Natural killer cell (primary cell): Measurements from ENCODE around the gene OR1N2. TPM values are rescaled to one million over a fixed set of nuclear protein-coding genes. Genes with fewer than 3 reads are reported as not detected.

Experiments used
- ATAC-seq, 3 donors: fragments of 150-1000 bp in 2 of 3; fragments of 200-7000 bp in 1 of 3; cut with Tn5 transposase; 1 replicate in 1 of 3; 2 replicates in 2 of 3; pipeline ENCODE4 v1.10.0; 2021; ENCODE audit warnings: mild to moderate bottlenecking in 2 of 3, moderate library complexity in 2 of 3
- DNase-seq, 2 donors: peaks; one replicate each; pipeline versions ENCODE4 v3.0.0 to v3.0.0-alpha.2; 2013 to 2021; ENCODE audit warnings: mixed read lengths in 1 of 2
- H3K27ac ChIP-seq: one replicate; pipeline ENCODE4 v1.5.1; 2013; ENCODE audit warnings: mild to moderate bottlenecking, low read length
- H3K27me3 ChIP-seq: one replicate; pipeline ENCODE4 v1.6.1; 2013; ENCODE audit warnings: low read length; ENCODE audit not compliant: control insufficient read depth, insufficient read depth
- H3K36me3 ChIP-seq: one replicate; pipeline ENCODE4 v1.6.1; 2013; ENCODE audit warnings: low read length; ENCODE audit not compliant: control insufficient read depth, insufficient read depth
- H3K4me1 ChIP-seq: one replicate; pipeline ENCODE4 v1.6.1; 2013; ENCODE audit warnings: low read length; ENCODE audit not compliant: control insufficient read depth, insufficient read depth
- H3K4me3 ChIP-seq: one replicate; pipeline ENCODE4 v1.5.1; 2013; ENCODE audit warnings: low read length
- H3K9me3 ChIP-seq: one replicate; pipeline ENCODE4 v1.6.1; 2013; ENCODE audit warnings: low read length; ENCODE audit not compliant: control insufficient read depth, insufficient read depth
- H3K27ac Mint-ChIP-seq, 2 donors: one replicate each; pipeline ENCODE4 v1.8.0; 2022; ENCODE audit warnings: mild to moderate bottlenecking in 2 of 2, mixed read lengths in 2 of 2, moderate library complexity in 1 of 2
- H3K27me3 Mint-ChIP-seq, 2 donors: one replicate each; pipeline ENCODE4 v1.8.0; 2022; ENCODE audit warnings: low read depth in 2 of 2, mixed read lengths in 2 of 2
- H3K36me3 Mint-ChIP-seq: one replicate; pipeline ENCODE4 v1.8.0; 2022; ENCODE audit warnings: mixed read lengths
- H3K4me1 Mint-ChIP-seq, 2 donors: one replicate each; pipeline ENCODE4 v1.8.0; 2022; ENCODE audit warnings: mixed read lengths in 2 of 2
- H3K4me3 Mint-ChIP-seq: one replicate; pipeline ENCODE4 v1.8.0; 2022; ENCODE audit warnings: mild to moderate bottlenecking, moderate library complexity, mixed read lengths
- H3K9me3 Mint-ChIP-seq, 2 donors: one replicate each; pipeline ENCODE4 v1.8.0; 2022; ENCODE audit warnings: mixed read lengths in 2 of 2
- WGBS: methylation state at CpG from one replicate; pipeline ENCODE4 v1.1.7; 2013; ENCODE audit warnings: missing lambda C conversion rate; ENCODE audit not compliant: insufficient coverage; 5-methylcytosine and 5-hydroxymethylcytosine counted together
- intact Hi-C: fragments of 100-400 bp; cut with micrococcal nuclease; formaldehyde crosslinking; loops from one replicate; pipeline ENCODE4 v1.14.2; 2022
- total RNA-seq, 4 donors: library from RNA; stranded (reverse); fragments of 120-200 nt in 1 of 4; gene quantifications; one replicate each; pipeline versions ENCODE4 v1.2.3 to v1.2.4, GENCODE V29; 2013 to 2022
- TF ChIP-seq, protein P1 (sequence below): fragments of 200-600 bp; IDR thresholded peaks from one replicate; pipeline ENCODE4 v1.8.0; 2022; ENCODE audit warnings: antibody characterized with exemption

The OR1N2 gene
- total RNA-seq, 3 donors from 2014 or later (not counting 1 experiment from before 2014, with no cell fraction given): not detected

DNA sequence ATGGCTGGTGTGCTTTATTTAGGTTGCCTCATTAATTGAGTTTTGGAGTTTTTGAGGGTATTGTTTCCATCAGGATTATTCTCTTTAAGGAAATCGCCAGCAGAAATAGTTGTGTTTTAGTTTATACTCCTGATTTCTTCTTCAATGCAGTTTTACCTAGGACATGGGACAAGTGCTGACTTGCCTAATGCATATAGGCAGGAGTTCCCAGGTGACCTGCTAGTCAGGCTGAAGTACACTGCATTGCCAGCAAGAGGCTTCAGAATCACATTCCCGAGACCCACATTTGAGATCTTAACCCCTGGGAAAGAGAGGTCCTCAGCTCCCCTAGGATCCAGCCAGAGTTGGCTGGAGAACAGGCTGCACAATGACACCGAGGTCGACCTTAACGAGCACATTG is 1.5 kb upstream of the OR1N2 start:
- TF ChIP-seq, protein P1, sequence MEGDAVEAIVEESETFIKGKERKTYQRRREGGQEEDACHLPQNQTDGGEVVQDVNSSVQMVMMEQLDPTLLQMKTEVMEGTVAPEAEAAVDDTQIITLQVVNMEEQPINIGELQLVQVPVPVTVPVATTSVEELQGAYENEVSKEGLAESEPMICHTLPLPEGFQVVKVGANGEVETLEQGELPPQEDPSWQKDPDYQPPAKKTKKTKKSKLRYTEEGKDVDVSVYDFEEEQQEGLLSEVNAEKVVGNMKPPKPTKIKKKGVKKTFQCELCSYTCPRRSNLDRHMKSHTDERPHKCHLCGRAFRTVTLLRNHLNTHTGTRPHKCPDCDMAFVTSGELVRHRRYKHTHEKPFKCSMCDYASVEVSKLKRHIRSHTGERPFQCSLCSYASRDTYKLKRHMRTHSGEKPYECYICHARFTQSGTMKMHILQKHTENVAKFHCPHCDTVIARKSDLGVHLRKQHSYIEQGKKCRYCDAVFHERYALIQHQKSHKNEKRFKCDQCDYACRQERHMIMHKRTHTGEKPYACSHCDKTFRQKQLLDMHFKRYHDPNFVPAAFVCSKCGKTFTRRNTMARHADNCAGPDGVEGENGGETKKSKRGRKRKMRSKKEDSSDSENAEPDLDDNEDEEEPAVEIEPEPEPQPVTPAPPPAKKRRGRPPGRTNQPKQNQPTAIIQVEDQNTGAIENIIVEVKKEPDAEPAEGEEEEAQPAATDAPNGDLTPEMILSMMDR: no peak
- Mint-ChIP-seq H3K36me3 (no peaks in the 10 kb centered on the region), H3K27ac (no peak overlapping the region), H3K4me1 (no peaks in the 10 kb centered on the region), H3K9me3 (peaks cover 0 to 2% of the 10 kb centered on the region in 2 donors), H3K27me3 (peaks cover 11 to 61% of the 10 kb centered on the region in 2 donors), H3K4me3 (no peak overlapping the region)
- Histone ChIP-seq H3K4me1 (no peaks in the 10 kb centered on the region), H3K27me3 (no peaks in the 10 kb centered on the region), H3K4me3 (no peak overlapping the region), H3K36me3 (no peaks in the 10 kb centered on the region), H3K9me3 (peaks cover 2% of the 10 kb centered on the region), H3K27ac (no peak overlapping the region)
- intact Hi-C loops: no loop called here
- DNase-seq: no peak
- peak in 1 of 3 donors; percentile 17 for ATAC-seq
- 74% methylated on average over 5 of the region's 5 CpGs for WGBS

DNA sequence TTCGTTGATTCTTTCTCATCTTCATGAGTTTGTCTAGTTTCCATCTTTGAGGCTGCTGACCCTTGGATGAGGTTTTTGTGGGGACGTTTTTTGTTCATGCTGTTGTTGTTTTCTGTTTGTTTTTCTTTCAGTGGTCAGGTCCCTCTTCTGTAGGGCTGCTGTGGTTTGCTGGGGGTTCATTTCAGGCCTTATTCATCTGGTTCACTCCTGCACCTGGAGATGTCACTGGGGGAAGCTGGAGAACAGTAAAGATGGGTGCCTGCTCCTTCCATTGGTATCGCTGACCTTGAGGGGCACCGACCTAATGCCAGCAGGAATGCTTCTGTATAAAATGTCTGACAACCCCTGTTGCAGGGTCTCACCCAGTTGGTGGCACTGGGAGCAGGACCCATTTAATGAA is 8.5 kb downstream of the OR1N2 start:
- TF ChIP-seq, protein P1: no peak
- Histone ChIP-seq H3K36me3 (no peaks in the 10 kb centered on the region), H3K9me3 (no peaks in the 10 kb centered on the region), H3K4me1 (no peaks in the 10 kb centered on the region), H3K4me3 (no peak overlapping the region), H3K27ac (no peak overlapping the region), H3K27me3 (peaks cover 5% of the 10 kb centered on the region)
- DNase-seq (no peak), ATAC-seq (no peak)
- no peaks in the 10 kb centered on the region for H3K36me3 Mint-ChIP-seq
- H3K9me3 Mint-ChIP-seq: peaks cover 2 to 3% of the 10 kb centered on the region in 2 donors
- 77% methylated on average over 4 of the region's 4 CpGs for WGBS
- no peak overlapping the region for H3K27ac Mint-ChIP-seq
- no peak overlapping the region for H3K4me3 Mint-ChIP-seq
- intact Hi-C loops: no loop called here
- H3K27me3 Mint-ChIP-seq: peaks cover 11 to 12% of the 10 kb centered on the region in 2 donors
- H3K4me1 Mint-ChIP-seq: no peaks in the 10 kb centered on the region

DNA sequence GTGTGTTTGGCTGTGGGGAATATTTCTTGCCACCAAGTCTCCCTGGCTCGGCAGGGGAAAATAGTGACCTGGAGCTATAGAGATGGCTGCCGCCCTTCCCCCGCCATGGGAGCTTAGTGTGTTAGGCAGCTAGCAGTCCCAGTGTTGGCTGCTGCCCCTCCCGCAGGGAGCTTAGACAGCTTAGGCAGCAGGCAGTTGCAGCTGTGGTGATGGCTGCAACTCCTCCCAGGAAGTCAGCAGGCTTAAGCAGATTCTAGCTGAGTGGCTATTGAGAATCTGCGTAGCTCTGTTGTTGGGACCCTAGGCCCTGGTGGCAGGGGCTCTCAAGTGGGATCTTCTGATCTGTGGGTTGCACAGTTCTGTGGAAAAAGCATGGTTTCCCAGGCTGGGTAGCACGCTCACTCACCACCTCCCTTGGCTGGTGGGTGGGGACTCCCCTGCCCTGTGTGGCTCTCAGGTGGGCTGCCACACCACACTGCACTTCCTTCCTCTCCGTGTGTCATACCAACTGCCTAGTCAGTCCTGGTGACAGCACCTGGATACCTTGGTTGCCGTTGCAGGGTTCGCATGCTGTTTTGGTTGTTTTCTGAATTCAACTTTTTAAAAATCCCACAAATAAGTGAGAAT is 9.3 kb downstream of the OR1N2 start:
- ATAC-seq (no peak), DNase-seq (peak in 1 of 2 donors; percentile 16)
- intact Hi-C loops: no loop called here
- H3K27me3 ChIP-seq: peaks cover 5% of the 10 kb centered on the region
- 54% methylated on average over 9 of the region's 9 CpGs for WGBS
- Mint-ChIP-seq H3K4me1 (no peaks in the 10 kb centered on the region), H3K9me3 (peaks cover 2 to 3% of the 10 kb centered on the region in 2 donors), H3K27me3 (peaks cover 11 to 12% of the 10 kb centered on the region in 2 donors), H3K36me3 (no peaks in the 10 kb centered on the region), H3K27ac (no peak overlapping the region), H3K4me3 (no peak overlapping the region)
- no peak overlapping the region for H3K4me3 ChIP-seq
- no peaks in the 10 kb centered on the region for H3K9me3 ChIP-seq
- H3K27ac ChIP-seq: no peak overlapping the region
- H3K4me1 ChIP-seq: no peaks in the 10 kb centered on the region
- H3K36me3 ChIP-seq: no peaks in the 10 kb centered on the region
- TF ChIP-seq, protein P1: no peak

DNA sequence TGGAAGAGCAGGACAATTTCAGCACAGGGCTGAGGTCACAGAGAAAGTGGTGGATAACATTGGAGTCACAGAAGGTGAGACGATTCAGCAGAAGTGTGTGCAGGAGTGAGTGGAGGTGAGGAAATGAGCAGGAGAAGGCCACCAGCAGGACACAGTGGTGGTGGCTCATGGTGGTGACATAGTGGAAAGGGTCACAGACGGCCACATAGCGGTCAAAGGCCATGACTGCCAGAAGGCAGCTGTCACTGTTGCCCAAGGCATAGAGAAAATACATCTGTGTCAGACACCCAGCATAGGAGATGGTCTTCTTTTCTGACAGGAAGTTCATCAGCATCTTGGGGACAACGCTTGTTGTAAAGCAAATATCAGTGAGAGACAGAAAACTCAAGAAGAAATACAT is 15.0 kb downstream of the OR1N2 start:
- WGBS: 88% methylated on average over 4 of the region's 4 CpGs
- Mint-ChIP-seq H3K36me3 (no peaks in the 10 kb centered on the region), H3K27ac (no peak overlapping the region), H3K4me3 (no peak overlapping the region), H3K27me3 (peaks cover 0 to under 1% of the 10 kb centered on the region in 2 donors), H3K9me3 (no peaks in the 10 kb centered on the region), H3K4me1 (no peaks in the 10 kb centered on the region)
- Histone ChIP-seq H3K36me3 (no peaks in the 10 kb centered on the region), H3K27ac (no peak overlapping the region), H3K4me1 (no peaks in the 10 kb centered on the region), H3K27me3 (peaks cover 5% of the 10 kb centered on the region), H3K4me3 (no peak overlapping the region), H3K9me3 (no peaks in the 10 kb centered on the region)
- TF ChIP-seq, protein P1: no peak
- ATAC-seq (no peak), DNase-seq (no peak)
- intact Hi-C loops: no loop called here
